Astrocyte of the spinal cord (primary cell): ENCODE measurements around the gene TTC28.
A peak's percentile ranks its signal among the peaks of the same experiment; 100 is the strongest.
"Not testable (repeated sequence)": the region's sequence is repeated elsewhere in the genome, so short reads cannot be mapped to it uniquely, and the experiment has no call there.

ENCODE experiments used
- DNase-seq: peaks from one replicate; pipeline ENCODE4 v3.0.0; 2011; ENCODE audit warnings: low read depth, low spot score
- H3K4me3 ChIP-seq: 2 replicates; pipeline ENCODE4 v1.5.1; 2011; ENCODE audit warnings: low read depth, mild to moderate bottlenecking, low read length, moderate library complexity
- CTCF ChIP-seq: IDR thresholded peaks from 2 replicates; pipeline ENCODE4 v1.5.1; 2012; ENCODE audit warnings: low read depth, mild to moderate bottlenecking, low read length, inconsistent platforms
- in situ Hi-C: cut with HindIII; loops from 2 replicates; pipeline ENCODE4 v1.10.0; 2017; ENCODE audit warnings: low sequenced_read_pairs

Gene TTC28

GRCh38 chr22:28075358-28075981, 604.2 kb downstream of the TTC28 start:
- in situ Hi-C loops: no loop called here
- no peak for TF ChIP-seq CTCF
- DNase-seq: peak; percentile 79
- H3K4me3 ChIP-seq: no peak overlapping the region

- in situ Hi-C loops: no loop called here
- DNase-seq: no peak
- TF ChIP-seq CTCF: no peak
- no peak overlapping the region for H3K4me3 ChIP-seq
Measured at GRCh38 chr22:28074526-28074925, 605.1 kb downstream of the TTC28 start.

GRCh38 chr22:28072066-28072465, 607.6 kb downstream of the TTC28 start:
- TF ChIP-seq CTCF: no peak
- no peak for DNase-seq
- H3K4me3 ChIP-seq: no peak overlapping the region
- in situ Hi-C loops: no loop called here

GRCh38 chr22:28068826-28069225, 610.8 kb downstream of the TTC28 start:
- H3K4me3 ChIP-seq: no peak overlapping the region
- no peak for TF ChIP-seq CTCF
- in situ Hi-C loops: no loop called here
- DNase-seq: peak; percentile 29

GRCh38 chr22:28064920-28065319, 614.7 kb downstream of the TTC28 start:
- no peak overlapping the region for H3K4me3 ChIP-seq
- TF ChIP-seq CTCF: no peak
- DNase-seq: no peak
- in situ Hi-C loops: no loop called here

GRCh38 chr22:28063656-28064055, 616.0 kb downstream of the TTC28 start:
- TF ChIP-seq CTCF: no peak
- in situ Hi-C loops: no loop called here
- H3K4me3 ChIP-seq: no peak overlapping the region
- DNase-seq: no peak

GRCh38 chr22:28060594-28060993, 619.0 kb downstream of the TTC28 start:
- H3K4me3 ChIP-seq, in situ Hi-C loops, DNase-seq: not testable (repeated sequence)
